Cardiac septum (tissue), 1 donor: Measurements from ENCODE around the gene SMG9. TPM values are rescaled to one million over a fixed set of nuclear protein-coding genes. Genes with fewer than 3 reads are reported as not detected.
"Not testable (repeated sequence)": the region's sequence is repeated elsewhere in the genome, so short reads cannot be mapped to it uniquely, and the experiment has no call there.

Experiments
- DNase-seq: peaks from one replicate; pipeline ENCODE4 v3.0.0-alpha.2; 2020; ENCODE audit warnings: low spot score
- intact Hi-C: fragments of 100-400 bp; cut with DNase I; formaldehyde crosslinking; loops from one replicate; pipeline ENCODE4 v1.14.0; 2022
- total RNA-seq: library from RNA; stranded (reverse); fragmentation: NEBNext Ultra II Directional; extraction: Animal tissue kit (Norgen Biotek cat#: 25700); gene quantifications from one replicate; pipeline ENCODE4 v1.2.1, GENCODE V29; 2021
- donor health status: DM: no; HTN: no; CAD: no.

The SMG9 gene
- total RNA-seq, 1 donor from 2014 or later, result 17.2 TPM

GRCh38 chr19:43781630-43782310, 27.0 kb upstream of the SMG9 start:
- DNase-seq, result peak; percentile 2
- intact Hi-C loops, result loop anchor here (10.0 kb wide), 2 partner anchors 107 to 247 kb away; partner anchors contain the start of genes PLAUR and ZNF575

- intact Hi-C loops, result loop anchor here (10.0 kb wide), 2 partner anchors 106 to 246 kb away; partner anchors contain the start of genes PLAUR and ZNF575
- DNase-seq, result peak; percentile 67
Observed at GRCh38 chr19:43780706-43781525, 26.2 kb upstream of the SMG9 start, which contains the start of gene KCNN4. KCNN4 (minus strand) TSS chr19:43780973; CDS start chr19:43780861, 112 bp downstream.

- intact Hi-C loops, result loop anchor here (10.0 kb wide), 2 partner anchors 105 to 245 kb away; partner anchors contain the start of genes PLAUR and ZNF575
- DNase-seq, result no peak
Observed at GRCh38 chr19:43779820-43780219, 25.1 kb upstream of the SMG9 start.

GRCh38 chr19:43779147-43779819, 24.5 kb upstream of the SMG9 start:
- intact Hi-C loops, result no loop called here
- DNase-seq, result peak; percentile 83

- intact Hi-C loops, result no loop called here
- no peak for DNase-seq
Observed at GRCh38 chr19:43778651-43779050, 23.9 kb upstream of the SMG9 start.

DNA sequence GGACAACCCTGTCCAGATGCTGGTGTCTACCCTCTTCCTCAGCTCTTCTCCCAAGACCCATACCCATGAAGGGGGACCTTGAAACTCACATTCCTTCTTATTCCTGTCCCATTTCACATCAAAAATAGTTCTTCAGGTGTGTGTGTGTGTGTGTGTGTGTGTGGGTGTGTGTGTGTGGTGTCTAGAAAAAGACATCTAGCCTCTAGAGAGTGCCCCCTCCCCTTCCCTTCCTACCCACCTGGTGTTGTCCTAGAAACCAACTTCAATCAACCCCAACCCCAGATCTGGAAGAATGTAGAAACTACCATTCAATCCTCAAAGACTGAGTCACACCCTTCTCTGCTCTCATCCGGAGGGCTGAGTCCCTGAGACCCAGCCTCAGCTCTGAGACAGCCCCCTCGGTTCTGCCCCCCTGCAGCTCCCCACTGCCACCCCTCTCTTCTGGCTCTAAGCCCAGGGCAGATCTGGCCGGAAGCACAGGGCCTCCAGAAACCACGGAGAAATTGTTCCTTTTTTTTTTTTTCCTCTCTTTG, 22.5 kb upstream of the SMG9 start:
- intact Hi-C loops, result no loop called here
- DNase-seq, result no peak

DNA sequence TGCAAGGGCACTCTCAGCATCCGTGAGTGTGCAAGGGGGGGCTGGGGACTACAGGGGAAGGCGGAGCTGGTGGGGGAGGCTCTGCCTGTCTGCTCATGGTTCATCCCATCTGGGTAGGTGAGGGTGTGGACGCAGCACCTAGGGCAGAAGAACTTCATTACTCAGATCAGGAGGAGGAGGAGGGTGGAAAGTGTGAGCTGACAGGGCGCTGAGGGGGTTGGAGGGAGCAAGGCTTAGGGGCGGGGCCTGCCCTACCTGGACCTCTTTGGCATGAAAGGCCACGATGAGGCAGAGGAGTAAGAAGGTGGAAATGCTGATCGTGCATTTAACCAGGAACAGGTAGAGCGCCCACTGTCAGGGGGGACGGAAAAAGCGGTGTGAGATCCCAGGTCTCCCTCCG, 21.5 kb upstream of the SMG9 start:
- intact Hi-C loops, result no loop called here
- DNase-seq, result no peak

- DNase-seq, result no peak
Observed at GRCh38 chr19:43775299-43775890, 20.6 kb upstream of the SMG9 start.

GRCh38 chr19:43774940-43775258, 20.1 kb upstream of the SMG9 start:
- intact Hi-C loops, DNase-seq: not testable (repeated sequence)

More at GRCh38 chr19:43775299-43775890, 20.6 kb upstream of the SMG9 start:
- intact Hi-C loops, result no loop called here

DNA sequence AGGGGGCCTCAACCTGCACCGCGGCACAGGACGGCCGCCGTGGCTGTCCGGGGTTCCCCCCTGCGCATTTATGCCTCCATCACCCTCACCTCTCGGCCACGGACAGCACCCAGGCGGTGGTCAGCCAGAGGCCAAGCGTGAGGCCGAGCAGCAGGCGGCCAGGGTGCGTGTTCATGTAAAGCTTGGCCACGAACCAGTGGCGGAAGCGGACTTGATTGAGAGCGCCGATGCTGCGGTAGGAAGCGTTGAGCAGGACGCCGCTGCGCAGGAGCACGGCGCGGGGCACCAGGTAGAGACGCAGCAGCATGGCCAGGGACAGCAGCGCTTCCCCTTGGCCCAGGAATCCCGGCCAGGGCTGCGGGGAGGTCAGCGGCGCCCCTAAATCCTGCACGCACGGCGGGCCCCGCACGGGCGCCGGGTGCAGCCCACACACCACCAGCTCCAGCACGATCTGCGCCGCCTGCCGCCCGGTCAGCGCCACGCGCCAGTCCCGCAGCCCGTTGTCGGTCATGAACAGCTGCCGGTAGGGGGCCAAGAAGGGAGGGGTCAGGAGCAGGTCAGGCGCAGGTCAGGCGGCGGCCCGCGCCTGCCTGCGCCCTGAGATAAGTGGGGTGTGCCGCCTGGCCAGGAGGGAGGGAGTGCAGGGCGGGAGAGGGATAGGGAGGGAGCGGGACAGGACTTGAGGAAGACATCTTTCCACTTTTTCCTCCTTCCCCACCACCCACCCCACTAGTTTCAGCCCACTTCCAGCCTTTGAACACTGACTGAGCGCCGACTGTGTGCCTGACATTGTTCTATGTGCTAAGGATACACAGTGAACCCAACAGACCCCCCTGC, 19.6 kb upstream of the SMG9 start:
- DNase-seq, result no peak
- intact Hi-C loops, result no loop called here

DNA sequence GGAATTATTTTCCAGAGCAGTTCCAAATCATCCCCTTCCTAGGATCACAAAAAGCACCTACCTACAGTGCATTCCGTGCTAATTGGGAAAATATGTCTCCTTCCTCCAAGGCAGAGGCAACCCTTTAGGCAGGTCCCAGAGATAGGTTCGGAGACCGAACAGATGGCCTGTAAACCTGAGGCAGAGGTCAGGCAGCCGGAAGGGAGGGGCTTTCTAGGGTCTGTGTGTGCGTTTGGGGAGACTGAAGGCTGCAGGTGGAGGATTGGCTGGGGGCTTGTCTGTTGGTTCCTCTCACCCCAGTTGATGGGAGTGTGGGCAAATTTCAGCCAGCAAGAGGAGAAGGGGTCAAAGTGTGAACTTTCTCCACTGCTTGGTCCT, 19.0 kb upstream of the SMG9 start:
- intact Hi-C loops, result no loop called here
- DNase-seq, result no peak

DNA sequence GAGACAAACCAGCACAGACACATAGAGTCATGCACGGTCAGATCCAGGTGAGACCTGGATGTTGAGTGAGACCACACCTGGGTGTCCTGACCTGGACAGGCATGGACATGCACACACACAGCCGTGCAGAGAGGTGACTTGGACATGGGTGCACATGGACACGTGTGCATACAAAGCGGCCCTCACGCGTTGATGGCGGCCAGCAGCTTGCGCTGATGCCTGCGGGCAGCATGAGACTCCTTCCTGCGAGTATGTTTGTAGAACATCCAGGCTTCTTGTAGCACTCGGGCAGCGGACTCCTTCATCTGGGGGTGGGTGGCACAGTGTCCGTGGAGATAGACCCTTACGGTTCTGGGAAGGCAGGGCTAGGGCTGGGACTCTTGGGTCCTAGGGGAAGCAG, 14.5 kb upstream of the SMG9 start:
- intact Hi-C loops, result no loop called here
- no peak for DNase-seq

GRCh38 chr19:43768273-43769050, 13.7 kb upstream of the SMG9 start:
- intact Hi-C loops, result no loop called here
- no peak for DNase-seq

- intact Hi-C loops, result no loop called here
- no peak for DNase-seq
Observed at GRCh38 chr19:43767818-43768217, 13.1 kb upstream of the SMG9 start.

DNA sequence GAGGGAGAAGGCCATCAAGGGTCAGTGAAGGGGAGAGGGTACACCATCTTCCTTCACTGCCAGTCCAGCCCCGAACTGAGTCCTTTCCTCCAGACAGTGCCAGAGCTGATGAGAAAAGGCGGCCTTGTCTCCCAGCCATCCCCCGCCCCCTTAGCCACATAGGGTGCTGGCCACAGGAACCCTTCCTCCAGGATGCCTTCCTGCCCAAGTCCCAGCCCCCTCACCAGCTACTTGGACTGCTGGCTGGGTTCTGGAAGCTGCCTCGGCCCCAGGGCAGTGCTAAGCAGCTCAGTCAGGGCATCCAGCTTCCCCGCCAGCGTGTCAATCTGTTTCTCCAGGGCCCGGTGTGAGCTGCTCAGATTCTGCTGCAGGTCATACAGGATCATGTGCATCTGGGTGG, 12.6 kb upstream of the SMG9 start:
- intact Hi-C loops, result no loop called here
- no peak for DNase-seq

DNA sequence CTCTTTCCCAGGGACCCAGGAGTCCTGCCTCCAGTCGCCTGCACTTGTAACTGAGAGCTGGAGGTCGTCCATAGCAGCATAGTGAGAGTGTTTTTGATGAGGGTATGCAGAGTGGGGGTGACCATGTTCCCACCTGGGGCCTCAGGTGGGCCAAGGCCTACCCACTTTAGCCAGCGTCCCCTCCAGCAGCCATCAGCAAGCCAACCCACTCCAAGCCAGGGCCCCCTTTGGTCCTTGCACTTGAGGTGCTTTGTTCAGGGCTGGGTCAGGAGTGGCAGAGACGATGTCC, 11.9 kb upstream of the SMG9 start:
- intact Hi-C loops, result no loop called here
- DNase-seq, result no peak

DNA sequence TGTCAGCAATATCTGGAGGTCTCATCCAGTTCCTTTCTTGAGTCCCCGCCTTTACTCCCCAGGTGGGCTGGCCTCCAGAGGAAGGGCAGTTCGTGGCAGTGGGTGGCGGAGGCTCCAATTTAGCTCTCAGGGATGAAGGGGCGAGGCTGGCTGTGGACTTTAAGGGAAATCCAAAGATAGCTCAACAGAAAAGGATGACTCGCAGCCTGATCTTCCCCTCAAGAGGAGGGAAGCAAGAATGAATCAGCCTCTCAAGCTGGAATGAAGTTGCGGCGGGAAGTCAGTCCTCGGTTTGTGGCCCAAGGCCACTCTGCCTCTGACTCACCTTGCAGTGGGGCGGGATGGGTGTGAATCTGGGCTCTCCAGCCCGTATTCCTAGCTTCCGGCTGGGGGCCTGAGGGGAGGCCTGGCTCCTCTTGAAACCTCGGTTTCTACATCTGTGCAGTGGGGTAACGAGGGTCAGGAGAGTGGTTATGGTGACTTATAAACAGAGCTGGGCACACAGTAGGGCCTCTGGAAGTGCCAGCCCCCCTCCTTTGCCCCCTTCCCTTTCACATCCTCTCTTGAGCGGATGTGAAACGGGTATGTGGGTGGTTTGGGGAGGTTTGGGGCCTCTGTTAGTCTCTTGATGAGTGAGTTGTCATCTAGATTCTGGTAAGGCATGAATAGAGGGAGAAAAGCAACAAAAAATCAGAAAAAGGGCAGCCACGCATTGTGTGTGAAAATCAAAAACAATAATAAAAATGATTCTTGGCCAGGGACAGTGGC, 10.5 kb upstream of the SMG9 start:
- intact Hi-C loops, result no loop called here
- DNase-seq, result no peak

DNA sequence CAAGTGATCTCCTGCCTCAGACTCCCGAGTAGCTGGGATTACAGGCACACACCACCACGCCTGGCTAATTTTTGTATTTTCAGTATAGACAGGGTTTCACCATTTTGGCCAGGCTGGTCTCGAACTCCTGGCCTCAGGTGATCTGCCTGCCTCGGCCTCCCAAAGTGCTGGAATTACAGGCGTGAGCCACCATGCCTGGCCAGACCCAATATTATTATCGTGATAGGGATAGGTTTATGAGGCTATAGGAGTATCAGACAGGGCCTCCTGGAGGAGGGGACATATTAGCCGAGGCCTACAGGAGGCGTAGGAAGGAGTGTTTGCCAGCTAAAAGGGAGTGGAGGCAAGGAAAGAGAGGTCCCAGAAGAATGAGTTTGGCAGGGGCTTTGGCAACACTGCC, 9.9 kb upstream of the SMG9 start:
- intact Hi-C loops, DNase-seq: not testable (repeated sequence)
